ENCODE data around the gene STAG3. TPM values are rescaled to one million over a fixed set of nuclear protein-coding genes. Genes with fewer than 3 reads are reported as not detected.
"Not testable (repeated sequence)": the region's sequence is repeated elsewhere in the genome, so short reads cannot be mapped to it uniquely, and the experiment has no call there.

The STAG3 gene
- total and polyA plus RNA-seq, 7 experiments from 2014 or later, result 2.4 to 24.6 (median 9.0) TPM

GRCh38 chr7:100210805-100211204 lies 33.1 kb downstream of the STAG3 start:
- no peaks in the 10 kb centered on the region for H3K36me3 ChIP-seq (ENCODE audit: control insufficient read depth in 2 of 3, insufficient read depth in 3 of 3, low read length in 3 of 3)
- CTCF ChIA-PET, result interaction anchor here (0.6 to 2.4 kb wide), 7 partner anchors 13 to 78 kb away, joined by 3 to 21 read pairs (median 4); partner anchors contain the start of genes GPC2 and STAG3
- H3K4me3 ChIP-seq (ENCODE audit: low read length), result peak overlapping the region; percentile 17
- intact Hi-C loops (cut with micrococcal nuclease), result loop anchor here (1.0 to 10.0 kb wide), 3 partner anchors 21 to 296 kb away; partner anchors contain the start of genes GPC2 (in 2 of the 2), STAG3 (in 2 of the 2) and TRIM4 (in 1 of the 2)
- no peak for DNase-seq
- POLR2A ChIA-PET, result interaction anchor here (0.8 to 2.7 kb wide), 16 partner anchors 11 to 373 kb away, joined by 3 to 8 read pairs (median 4); partner anchors contain the start of genes CNPY4 and GPC2
- no peaks in the 10 kb centered on the region for H3K27me3 Mint-ChIP-seq
- H3K4me1 Mint-ChIP-seq, result peaks cover 39 to 74% (median 71%) of the 10 kb centered on the region in 7 donors
- H3K27ac Mint-ChIP-seq, result peak overlapping the region; percentile 87 to 99 (median 94)
- peaks cover 0 to 16% (median 0%) of the 10 kb centered on the region in 5 donors for H3K36me3 Mint-ChIP-seq
- H3K4me3 Mint-ChIP-seq, result peak overlapping the region in 8 of 10 donors; percentile 5 to 79 (median 56)
- no peak for ATAC-seq
- H3K27me3 ChIP-seq (ENCODE audit: control insufficient read depth in 2 of 2, insufficient read depth in 2 of 2, low read length in 2 of 2), result no peaks in the 10 kb centered on the region
- peaks cover 45 to 50% of the 10 kb centered on the region in 2 donors for H3K4me1 ChIP-seq (ENCODE audit: control insufficient read depth in 2 of 2, insufficient read depth in 2 of 2, low read length in 2 of 2)
- H3K27ac ChIP-seq (ENCODE audit: low read depth, low read length), result peak overlapping the region; percentile 70
- H3K9me3 ChIP-seq (ENCODE audit: control insufficient read depth in 2 of 3, low read length in 3 of 3), result no peaks in the 10 kb centered on the region
- H3K9me3 Mint-ChIP-seq, result peaks cover 0 to 4% (median 0%) of the 10 kb centered on the region in 11 donors

GRCh38 chr7:100211342-100211780 lies 33.6 kb downstream of the STAG3 start:
- intact Hi-C loops (cut with micrococcal nuclease), result loop anchor here (1.0 to 10.0 kb wide), 3 partner anchors 21 to 297 kb away; partner anchors contain the start of genes GPC2 (in 2 of the 2), STAG3 (in 2 of the 2) and TRIM4 (in 1 of the 2)

GRCh38 chr7:100212631-100213286 lies 35.0 kb downstream of the STAG3 start:
- Mint-ChIP-seq H3K27me3 (no peaks in the 10 kb centered on the region), H3K36me3 (peaks cover 0 to 13% (median 0%) of the 10 kb centered on the region in 5 donors), H3K27ac (peak overlapping the region; percentile 51 to 98 (median 87)), H3K9me3 (peaks cover 0 to 4% (median 0%) of the 10 kb centered on the region in 11 donors), H3K4me1 (peaks cover 40 to 86% (median 82%) of the 10 kb centered on the region in 7 donors), H3K4me3 (no peak overlapping the region)
- Histone ChIP-seq H3K4me1 (ENCODE audit: control insufficient read depth in 2 of 2, insufficient read depth in 2 of 2, low read length in 2 of 2) (peaks cover 45 to 58% of the 10 kb centered on the region in 2 donors), H3K36me3 (ENCODE audit: control insufficient read depth in 2 of 3, insufficient read depth in 3 of 3, low read length in 3 of 3) (no peaks in the 10 kb centered on the region), H3K9me3 (ENCODE audit: control insufficient read depth in 2 of 3, low read length in 3 of 3) (no peaks in the 10 kb centered on the region), H3K27me3 (ENCODE audit: control insufficient read depth in 2 of 2, insufficient read depth in 2 of 2, low read length in 2 of 2) (no peaks in the 10 kb centered on the region), H3K27ac (ENCODE audit: low read depth, low read length) (peak overlapping the region; percentile 25), H3K4me3 (ENCODE audit: low read length) (no peak overlapping the region)
- POLR2A ChIA-PET, result interaction anchor here (0.6 to 0.9 kb wide), 2 partner anchors 80 to 84 kb away, joined by 3 read pairs; no protein-coding TSS in a partner anchor
- CTCF ChIA-PET, result interaction anchor here (0.9 to 1.1 kb wide), 4 partner anchors 20 to 112 kb away, joined by 3 to 4 read pairs (median 3); partner anchors contain the start of genes AP4M1, LAMTOR4 and MCM7
- ATAC-seq (no peak), DNase-seq (no peak)
- intact Hi-C loops (cut with micrococcal nuclease), result loop anchor here (5.0 to 10.0 kb wide), 2 partner anchors 35 to 298 kb away; partner anchors contain the start of genes GPC2 (in 2 of the 2), STAG3 (in 2 of the 2) and TRIM4 (in 1 of the 2)

More at GRCh38 chr7:100211342-100211780, 33.6 kb downstream of the STAG3 start:
- Histone ChIP-seq H3K4me1 (ENCODE audit: control insufficient read depth in 2 of 2, insufficient read depth in 2 of 2, low read length in 2 of 2) (peaks cover 45 to 50% of the 10 kb centered on the region in 2 donors), H3K27ac (ENCODE audit: low read depth, low read length) (peak overlapping the region; percentile 70), H3K27me3 (ENCODE audit: control insufficient read depth in 2 of 2, insufficient read depth in 2 of 2, low read length in 2 of 2) (no peaks in the 10 kb centered on the region), H3K9me3 (ENCODE audit: control insufficient read depth in 2 of 3, low read length in 3 of 3) (no peaks in the 10 kb centered on the region), H3K36me3 (ENCODE audit: control insufficient read depth in 2 of 3, insufficient read depth in 3 of 3, low read length in 3 of 3) (no peaks in the 10 kb centered on the region), H3K4me3 (ENCODE audit: low read length) (peak overlapping the region; percentile 17)
- ATAC-seq (peak; percentile 89), DNase-seq (peak in 8 of 9 donors; percentile 35 to 62 (median 52))
- Mint-ChIP-seq H3K36me3 (peaks cover 0 to 16% (median 0%) of the 10 kb centered on the region in 5 donors), H3K27me3 (no peaks in the 10 kb centered on the region), H3K4me1 (peaks cover 39 to 76% (median 72%) of the 10 kb centered on the region in 7 donors), H3K27ac (peak overlapping the region; percentile 87 to 99 (median 96)), H3K9me3 (peaks cover 0 to 4% (median 0%) of the 10 kb centered on the region in 11 donors), H3K4me3 (peak overlapping the region; percentile 65 to 93 (median 75))
- ChIA-PET CTCF (interaction anchor here (0.6 to 2.4 kb wide), 8 partner anchors 13 to 78 kb away, joined by 3 to 21 read pairs (median 4); partner anchors contain the start of genes GPC2 and STAG3), POLR2A (interaction anchor here (0.8 to 2.7 kb wide), 15 partner anchors 11 to 111 kb away, joined by 3 to 8 read pairs (median 4); partner anchors contain the start of genes CNPY4, GPC2, MCM7 and STAG3)

- Mint-ChIP-seq H3K9me3 (peaks cover 0 to 4% (median 0%) of the 10 kb centered on the region in 11 donors), H3K4me3 (no peak overlapping the region), H3K27ac (peak overlapping the region; percentile 51 to 98 (median 87)), H3K27me3 (no peaks in the 10 kb centered on the region), H3K36me3 (peaks cover 0 to 13% (median 0%) of the 10 kb centered on the region in 5 donors), H3K4me1 (peaks cover 35 to 84% (median 79%) of the 10 kb centered on the region in 7 donors)
- POLR2A ChIA-PET, result interaction anchor here (0.7 to 1.5 kb wide), 3 partner anchors 47 to 1187 kb away, joined by 3 read pairs; no protein-coding TSS in a partner anchor
- Histone ChIP-seq H3K4me1 (ENCODE audit: control insufficient read depth in 2 of 2, insufficient read depth in 2 of 2, low read length in 2 of 2) (peaks cover 39 to 51% of the 10 kb centered on the region in 2 donors), H3K4me3 (ENCODE audit: low read length) (no peak overlapping the region), H3K27ac (ENCODE audit: low read depth, low read length) (peak overlapping the region; percentile 25), H3K9me3 (ENCODE audit: control insufficient read depth in 2 of 3, low read length in 3 of 3) (no peaks in the 10 kb centered on the region), H3K36me3 (ENCODE audit: control insufficient read depth in 2 of 3, insufficient read depth in 3 of 3, low read length in 3 of 3) (no peaks in the 10 kb centered on the region), H3K27me3 (ENCODE audit: control insufficient read depth in 2 of 2, insufficient read depth in 2 of 2, low read length in 2 of 2) (no peaks in the 10 kb centered on the region)
- ATAC-seq (no peak), DNase-seq (no peak)
- intact Hi-C loops (cut with micrococcal nuclease), result loop anchor here (5.0 to 10.0 kb wide), 2 partner anchors 36 to 299 kb away; partner anchors contain the start of genes GPC2 (in 2 of the 2), STAG3 (in 2 of the 2) and TRIM4 (in 1 of the 2)
- CTCF ChIA-PET, result interaction anchor here (1.1 kb wide), 1 partner anchor 65 kb away, joined by 4 read pairs; the partner anchor contains the start of gene LAMTOR4
Observed at GRCh38 chr7:100213672-100214071, 36.0 kb downstream of the STAG3 start.

- POLR2A ChIA-PET, result interaction anchor here (1.5 kb wide), 1 partner anchor 48 kb away, joined by 3 read pairs; no protein-coding TSS in a partner anchor
Observed at GRCh38 chr7:100214356-100214755, 36.6 kb downstream of the STAG3 start.

More at GRCh38 chr7:100214356-100214755, 36.6 kb downstream of the STAG3 start:
- DNase-seq, result peak in 2 of 9 donors; percentile 13 to 31
- H3K36me3 ChIP-seq (ENCODE audit: control insufficient read depth in 2 of 3, insufficient read depth in 3 of 3, low read length in 3 of 3); H3K9me3 Mint-ChIP-seq; H3K27me3 Mint-ChIP-seq; ATAC-seq; H3K27me3 ChIP-seq (ENCODE audit: control insufficient read depth in 2 of 2, insufficient read depth in 2 of 2, low read length in 2 of 2); H3K4me3 ChIP-seq (ENCODE audit: low read length); H3K27ac ChIP-seq (ENCODE audit: low read depth, low read length); H3K9me3 ChIP-seq (ENCODE audit: control insufficient read depth in 2 of 3, low read length in 3 of 3): not testable (repeated sequence)
- H3K27ac Mint-ChIP-seq, result peak overlapping the region; percentile 41 to 98 (median 87)
- peaks cover 35 to 84% (median 79%) of the 10 kb centered on the region in 7 donors for H3K4me1 Mint-ChIP-seq
- H3K36me3 Mint-ChIP-seq, result peaks cover 0 to 13% (median 0%) of the 10 kb centered on the region in 5 donors
- peaks cover 39 to 48% of the 10 kb centered on the region in 2 donors for H3K4me1 ChIP-seq (ENCODE audit: control insufficient read depth in 2 of 2, insufficient read depth in 2 of 2, low read length in 2 of 2)
- CTCF ChIA-PET, result interaction anchor here (1.7 kb wide), 1 partner anchor 193 kb away, joined by 4 read pairs; no protein-coding TSS in a partner anchor
- intact Hi-C loops (cut with micrococcal nuclease), result loop anchor here (5.0 to 10.0 kb wide), 2 partner anchors 37 to 300 kb away; partner anchors contain the start of genes GPC2 (in 2 of the 2), STAG3 (in 2 of the 2) and TRIM4 (in 1 of the 2)
- H3K4me3 Mint-ChIP-seq, result peak overlapping the region in 4 of 10 donors; percentile 3 to 38 (median 32)
